ENCODE measurements around the gene ST3GAL5.

DNA sequence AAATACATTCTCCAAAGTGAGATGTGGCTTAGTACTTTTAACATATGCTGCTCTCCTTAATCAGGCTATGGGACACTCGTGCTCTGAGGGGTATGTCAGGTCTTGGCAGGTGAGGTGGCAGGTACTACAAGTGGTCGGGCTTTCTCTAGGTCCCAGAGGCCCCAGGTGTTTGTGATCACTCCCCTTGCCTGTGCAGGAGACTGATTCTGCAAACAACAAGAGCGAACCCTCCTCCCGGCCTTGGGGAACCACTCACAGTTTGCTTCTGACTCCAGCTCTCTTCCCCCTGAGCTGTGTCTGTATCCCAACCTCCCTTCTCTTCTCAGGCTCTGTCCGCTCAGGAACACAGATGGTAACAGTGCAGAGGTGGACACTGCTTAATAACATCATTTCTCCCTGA lies 86.9 kb downstream of the ST3GAL5 start:
- TF ChIP-seq CTCF (IDR thresholded peaks at IDR 0.05), result no peak
- no peak for TF ChIP-seq EZH2 (IDR thresholded peaks at IDR 0.05)

Measured in neural progenitor cell (in vitro differentiated cells).